Measurements from ENCODE around the gene UBR3. TPM values are rescaled to one million over a fixed set of nuclear protein-coding genes. Genes with fewer than 3 reads are reported as not detected.
"Not testable (repeated sequence)": the region's sequence is repeated elsewhere in the genome, so short reads cannot be mapped to it uniquely, and the experiment has no call there.

UBR3 gene
- total and polyA plus RNA-seq, 4 donors, result 6.1 to 63.9 (median 41.2) TPM

- no peaks in the 10 kb centered on the region for H3K9me3 ChIP-seq (ENCODE audit: control insufficient read depth, low read length)
- H3K27ac ChIP-seq (ENCODE audit: low read depth in 1 of 2, low read length in 2 of 2), result no peak overlapping the region
- DNase-seq, result no peak
- H3K4me1 ChIP-seq (ENCODE audit: control insufficient read depth in 1 of 2, insufficient read depth in 2 of 2, low read length in 2 of 2), result no peaks in the 10 kb centered on the region
- H3K27me3 ChIP-seq (ENCODE audit: control insufficient read depth in 1 of 2, insufficient read depth in 2 of 2, low read length in 1 of 2), result no peaks in the 10 kb centered on the region
- no peaks in the 10 kb centered on the region for H3K36me3 ChIP-seq (ENCODE audit: control insufficient read depth in 1 of 2, insufficient read depth in 2 of 2, low read length in 1 of 2)
- intact Hi-C loops (cut with DNase I), result no loop called here
- ATAC-seq (ENCODE audit: low FRiP score), result no peak
- 38% methylated on average over 2 of the region's 2 CpGs for WGBS, 2 donors
- no peak overlapping the region for H3K4me3 ChIP-seq (ENCODE audit: low read length in 2 of 2)
Measured at GRCh38 chr2:169933124-169933711, 106.0 kb downstream of the UBR3 start.

GRCh38 chr2:169936652-169937051, 109.4 kb downstream of the UBR3 start:
- DNase-seq; H3K4me3 ChIP-seq (ENCODE audit: low read length in 2 of 2); H3K27me3 ChIP-seq (ENCODE audit: control insufficient read depth in 1 of 2, insufficient read depth in 2 of 2, low read length in 1 of 2); ATAC-seq (ENCODE audit: low FRiP score); intact Hi-C loops (cut with DNase I); H3K4me1 ChIP-seq (ENCODE audit: control insufficient read depth in 1 of 2, insufficient read depth in 2 of 2, low read length in 2 of 2); H3K27ac ChIP-seq (ENCODE audit: low read depth in 1 of 2, low read length in 2 of 2); H3K36me3 ChIP-seq (ENCODE audit: control insufficient read depth in 1 of 2, insufficient read depth in 2 of 2, low read length in 1 of 2); H3K9me3 ChIP-seq (ENCODE audit: control insufficient read depth, low read length): not testable (repeated sequence)
- WGBS, 2 donors, result 98 to 100% methylated on average over 5 of the region's 5 CpGs

GRCh38 chr2:169945515-169945914, 118.3 kb downstream of the UBR3 start:
- Histone ChIP-seq H3K27me3 (ENCODE audit: control insufficient read depth in 1 of 2, insufficient read depth in 2 of 2, low read length in 1 of 2) (no peaks in the 10 kb centered on the region), H3K36me3 (ENCODE audit: control insufficient read depth in 1 of 2, insufficient read depth in 2 of 2, low read length in 1 of 2) (peaks cover 0 to 1% of the 10 kb centered on the region in 2 donors), H3K27ac (ENCODE audit: low read depth in 1 of 2, low read length in 2 of 2) (no peak overlapping the region), H3K4me1 (ENCODE audit: control insufficient read depth in 1 of 2, insufficient read depth in 2 of 2, low read length in 2 of 2) (no peaks in the 10 kb centered on the region), H3K9me3 (ENCODE audit: control insufficient read depth, low read length) (no peaks in the 10 kb centered on the region), H3K4me3 (ENCODE audit: low read length in 2 of 2) (no peak overlapping the region)
- ATAC-seq (ENCODE audit: low FRiP score), result no peak
- intact Hi-C loops (cut with DNase I), result no loop called here
- WGBS, 2 donors, result 96 to 100% methylated on average over 1 of the region's 1 CpG
- DNase-seq, result no peak

GRCh38 chr2:169946092-169946491, 118.8 kb downstream of the UBR3 start:
- Histone ChIP-seq H3K9me3 (ENCODE audit: control insufficient read depth, low read length) (no peaks in the 10 kb centered on the region), H3K27ac (ENCODE audit: low read depth in 1 of 2, low read length in 2 of 2) (no peak overlapping the region), H3K27me3 (ENCODE audit: control insufficient read depth in 1 of 2, insufficient read depth in 2 of 2, low read length in 1 of 2) (no peaks in the 10 kb centered on the region), H3K4me1 (ENCODE audit: control insufficient read depth in 1 of 2, insufficient read depth in 2 of 2, low read length in 2 of 2) (no peaks in the 10 kb centered on the region), H3K4me3 (ENCODE audit: low read length in 2 of 2) (no peak overlapping the region), H3K36me3 (ENCODE audit: control insufficient read depth in 1 of 2, insufficient read depth in 2 of 2, low read length in 1 of 2) (peaks cover 0 to 1% of the 10 kb centered on the region in 2 donors)
- no peak for DNase-seq
- intact Hi-C loops (cut with DNase I), result no loop called here
- 85 to 89% methylated on average over 2 of the region's 2 CpGs for WGBS, 2 donors
- ATAC-seq (ENCODE audit: low FRiP score), result no peak

- H3K9me3 ChIP-seq (ENCODE audit: control insufficient read depth, low read length), result no peaks in the 10 kb centered on the region
- DNase-seq, result no peak
- no peaks in the 10 kb centered on the region for H3K27me3 ChIP-seq (ENCODE audit: control insufficient read depth in 1 of 2, insufficient read depth in 2 of 2, low read length in 1 of 2)
- 100% methylated on average over 1 of the region's 1 CpG for whole genome bisulfite sequencing, 2 donors
- ATAC-seq (ENCODE audit: low FRiP score), result no peak
- H3K4me1 ChIP-seq (ENCODE audit: control insufficient read depth in 1 of 2, insufficient read depth in 2 of 2, low read length in 2 of 2), result no peaks in the 10 kb centered on the region
- no peak overlapping the region for H3K4me3 ChIP-seq (ENCODE audit: low read length in 2 of 2)
- intact Hi-C loops (cut with DNase I), result no loop called here
- no peak overlapping the region for H3K27ac ChIP-seq (ENCODE audit: low read depth in 1 of 2, low read length in 2 of 2)
- H3K36me3 ChIP-seq (ENCODE audit: control insufficient read depth in 1 of 2, insufficient read depth in 2 of 2, low read length in 1 of 2), result peaks cover 0 to 1% of the 10 kb centered on the region in 2 donors
Measured at GRCh38 chr2:169946546-169946945, 119.3 kb downstream of the UBR3 start.

GRCh38 chr2:169955940-169956339, 128.7 kb downstream of the UBR3 start:
- peaks cover 0 to 3% of the 10 kb centered on the region in 2 donors for H3K36me3 ChIP-seq (ENCODE audit: control insufficient read depth in 1 of 2, insufficient read depth in 2 of 2, low read length in 1 of 2)
- no peaks in the 10 kb centered on the region for H3K27me3 ChIP-seq (ENCODE audit: control insufficient read depth in 1 of 2, insufficient read depth in 2 of 2, low read length in 1 of 2)
- H3K9me3 ChIP-seq (ENCODE audit: control insufficient read depth, low read length), result no peaks in the 10 kb centered on the region
- H3K27ac ChIP-seq (ENCODE audit: low read depth in 1 of 2, low read length in 2 of 2), result no peak overlapping the region
- DNase-seq (no peak), ATAC-seq (ENCODE audit: low FRiP score) (no peak)
- intact Hi-C loops (cut with DNase I), result no loop called here
- no peak overlapping the region for H3K4me3 ChIP-seq (ENCODE audit: low read length in 2 of 2)
- H3K4me1 ChIP-seq (ENCODE audit: control insufficient read depth in 1 of 2, insufficient read depth in 2 of 2, low read length in 2 of 2), result no peaks in the 10 kb centered on the region

- intact Hi-C loops (cut with DNase I); DNase-seq; H3K4me3 ChIP-seq (ENCODE audit: low read length in 2 of 2); ATAC-seq (ENCODE audit: low FRiP score); H3K27ac ChIP-seq (ENCODE audit: low read depth in 1 of 2, low read length in 2 of 2); H3K27me3 ChIP-seq (ENCODE audit: control insufficient read depth in 1 of 2, insufficient read depth in 2 of 2, low read length in 1 of 2); H3K9me3 ChIP-seq (ENCODE audit: control insufficient read depth, low read length); H3K4me1 ChIP-seq (ENCODE audit: control insufficient read depth in 1 of 2, insufficient read depth in 2 of 2, low read length in 2 of 2); H3K36me3 ChIP-seq (ENCODE audit: control insufficient read depth in 1 of 2, insufficient read depth in 2 of 2, low read length in 1 of 2): not testable (repeated sequence)
- WGBS, 2 donors, result 95% methylated on average over 5 of the region's 5 CpGs
Measured at GRCh38 chr2:169957219-169957618, 130.0 kb downstream of the UBR3 start.

GRCh38 chr2:169961911-169962310, 134.7 kb downstream of the UBR3 start:
- DNase-seq (peak in 1 of 2 donors; percentile 67), ATAC-seq (ENCODE audit: low FRiP score) (peak; percentile 60)
- intact Hi-C loops (cut with DNase I), result no loop called here
- Histone ChIP-seq H3K4me1 (ENCODE audit: control insufficient read depth in 1 of 2, insufficient read depth in 2 of 2, low read length in 2 of 2) (no peaks in the 10 kb centered on the region), H3K4me3 (ENCODE audit: low read length in 2 of 2) (no peak overlapping the region), H3K27ac (ENCODE audit: low read depth in 1 of 2, low read length in 2 of 2) (no peak overlapping the region), H3K36me3 (ENCODE audit: control insufficient read depth in 1 of 2, insufficient read depth in 2 of 2, low read length in 1 of 2) (peaks cover 2 to 3% of the 10 kb centered on the region in 2 donors), H3K27me3 (ENCODE audit: control insufficient read depth in 1 of 2, insufficient read depth in 2 of 2, low read length in 1 of 2) (no peaks in the 10 kb centered on the region), H3K9me3 (ENCODE audit: control insufficient read depth, low read length) (no peaks in the 10 kb centered on the region)
- 77 to 78% methylated on average over 4 of the region's 4 CpGs for WGBS, 2 donors

GRCh38 chr2:169963786-169964185, 136.5 kb downstream of the UBR3 start:
- ATAC-seq (ENCODE audit: low FRiP score), result no peak
- intact Hi-C loops (cut with DNase I), result no loop called here

More at GRCh38 chr2:169963786-169964185, 136.5 kb downstream of the UBR3 start:
- Histone ChIP-seq H3K27ac (ENCODE audit: low read depth in 1 of 2, low read length in 2 of 2) (no peak overlapping the region), H3K27me3 (ENCODE audit: control insufficient read depth in 1 of 2, insufficient read depth in 2 of 2, low read length in 1 of 2) (no peaks in the 10 kb centered on the region), H3K4me1 (ENCODE audit: control insufficient read depth in 1 of 2, insufficient read depth in 2 of 2, low read length in 2 of 2) (no peaks in the 10 kb centered on the region), H3K36me3 (ENCODE audit: control insufficient read depth in 1 of 2, insufficient read depth in 2 of 2, low read length in 1 of 2) (peaks cover 2 to 3% of the 10 kb centered on the region in 2 donors), H3K4me3 (ENCODE audit: low read length in 2 of 2) (no peak overlapping the region), H3K9me3 (ENCODE audit: control insufficient read depth, low read length) (no peaks in the 10 kb centered on the region)
- DNase-seq, result no peak
